Activated T-cell treated with anti-CD3 and anti-CD28 coated beads for 4 hours (primary cell): ENCODE data around the gene PNMA6F.
"Not testable (repeated sequence)": the region's sequence is repeated elsewhere in the genome, so short reads cannot be mapped to it uniquely, and the experiment has no call there.

Experiments
- DNase-seq: peaks from one replicate; pipeline ENCODE4 v3.0.0-alpha.2; 2020

PNMA6F gene

DNA sequence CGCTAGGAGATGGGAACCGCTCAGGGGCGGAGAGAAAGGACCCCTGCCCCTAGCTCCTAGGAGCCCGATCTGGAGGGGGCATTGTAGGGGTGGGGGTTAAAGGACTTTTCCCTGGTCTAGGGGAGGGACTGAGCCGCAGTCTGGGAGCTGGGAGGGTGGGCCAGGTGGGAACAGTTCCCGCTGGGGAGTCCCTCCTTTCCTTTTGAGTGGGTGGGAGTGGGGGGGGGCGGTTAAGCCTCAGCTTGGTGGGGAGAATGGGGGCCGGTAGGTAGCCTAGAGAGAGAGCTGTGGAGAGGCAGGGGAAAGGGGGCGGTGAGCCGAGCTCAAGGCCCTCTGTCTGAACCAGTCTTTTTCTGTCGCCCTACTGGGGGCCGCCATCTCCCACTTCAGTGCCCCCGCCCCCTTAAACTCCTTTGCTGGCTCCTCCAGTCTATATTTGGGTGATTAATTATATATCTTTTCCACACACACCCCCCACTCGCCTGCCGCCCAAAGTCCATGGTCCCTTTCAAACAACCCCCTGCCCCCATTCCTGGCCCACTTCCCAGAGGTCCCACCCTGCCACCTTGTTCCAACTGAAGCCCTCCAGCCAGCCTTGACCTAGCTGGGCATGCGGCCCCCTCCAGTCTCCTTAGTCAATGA, 13.2 kb upstream of the PNMA6F start:
- DNase-seq: no peak

DNA sequence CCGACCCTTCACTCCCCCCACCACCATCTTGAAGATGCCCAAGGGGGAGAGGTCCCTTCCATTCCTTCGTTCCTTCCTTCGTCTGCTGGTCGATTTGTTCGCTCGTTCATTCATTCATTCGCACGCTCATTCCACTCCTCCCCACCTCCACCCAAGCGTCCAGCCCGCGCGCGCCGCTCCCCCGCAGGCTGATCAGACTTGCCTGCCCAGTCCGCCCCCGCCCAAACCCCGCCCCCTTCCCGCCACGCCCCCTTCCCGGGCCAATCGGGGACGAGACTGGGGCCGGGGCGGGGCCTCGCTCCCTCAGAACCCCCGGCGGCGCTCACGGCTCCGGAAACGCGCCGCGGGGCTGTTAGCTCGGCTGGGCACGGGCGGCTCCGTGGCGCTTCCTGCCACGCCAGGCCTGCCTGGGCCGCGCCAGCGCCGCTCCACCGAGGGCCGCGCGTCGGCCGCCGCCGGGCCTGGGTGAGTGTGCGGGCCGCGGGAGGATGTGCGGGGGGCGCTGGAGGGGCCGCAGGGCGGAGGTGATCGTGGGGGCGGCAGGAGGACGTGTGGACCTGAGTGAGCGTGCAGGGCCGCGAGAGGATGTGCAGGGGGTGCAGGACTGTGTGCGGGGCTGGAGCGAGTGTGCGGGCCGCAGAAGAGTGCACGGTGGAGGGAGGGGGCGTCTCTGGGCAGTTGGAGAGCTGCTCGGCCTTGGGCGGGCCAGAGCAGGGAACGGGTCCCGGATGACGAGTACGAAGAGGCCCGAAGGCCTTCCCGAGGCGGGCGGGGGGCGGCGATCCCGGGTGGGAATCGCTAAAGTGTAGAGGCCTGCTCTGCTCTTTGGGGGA, 12.5 kb upstream of the PNMA6F start, which contains the start of gene ZNF275:
TSS of gene ZNF275 (plus strand) at position 333 of the 833 bp plus-strand sequence. CDS start 2,527 bp downstream, outside the sequence.
- DNase-seq: peak; percentile 68

DNA sequence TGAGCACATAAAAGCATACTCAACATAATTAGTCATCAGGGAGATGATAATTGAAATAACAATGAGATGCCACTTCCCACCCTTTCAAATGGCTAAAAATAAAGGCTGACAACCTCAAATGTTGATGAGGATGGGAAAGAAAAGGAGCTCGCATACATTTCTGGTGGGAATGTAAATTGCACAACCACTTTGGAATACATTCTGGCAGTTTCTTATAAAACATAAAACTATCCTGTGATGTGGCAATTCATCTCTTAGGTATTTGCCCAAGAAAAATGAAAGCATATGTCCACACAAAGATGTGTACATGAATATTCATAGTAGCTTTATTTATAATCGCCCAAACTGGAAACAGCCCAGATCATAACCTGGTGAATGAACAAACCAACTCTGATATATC, 11.7 kb upstream of the PNMA6F start:
- no peak for DNase-seq

DNA sequence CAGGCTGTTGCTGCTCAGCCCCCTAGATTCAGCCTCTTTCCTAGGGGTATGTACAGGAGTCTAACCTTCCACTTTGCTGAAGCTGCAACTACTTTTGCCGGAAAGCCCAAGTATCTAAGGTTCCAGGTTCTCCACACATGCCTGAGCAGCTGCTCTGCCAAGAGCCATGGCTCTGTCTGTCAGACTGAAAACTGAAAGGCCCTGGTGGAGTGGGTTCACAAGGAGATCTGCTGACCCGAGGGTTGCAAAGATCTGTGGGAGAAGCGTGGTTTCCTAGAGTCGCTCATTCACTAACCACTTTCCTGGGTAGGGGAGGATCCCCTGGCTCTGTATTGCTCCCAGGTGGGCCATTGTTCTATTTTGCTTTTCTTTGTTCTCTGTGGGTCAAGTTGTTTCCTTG, 6.0 kb upstream of the PNMA6F start:
- no peak for DNase-seq

DNA sequence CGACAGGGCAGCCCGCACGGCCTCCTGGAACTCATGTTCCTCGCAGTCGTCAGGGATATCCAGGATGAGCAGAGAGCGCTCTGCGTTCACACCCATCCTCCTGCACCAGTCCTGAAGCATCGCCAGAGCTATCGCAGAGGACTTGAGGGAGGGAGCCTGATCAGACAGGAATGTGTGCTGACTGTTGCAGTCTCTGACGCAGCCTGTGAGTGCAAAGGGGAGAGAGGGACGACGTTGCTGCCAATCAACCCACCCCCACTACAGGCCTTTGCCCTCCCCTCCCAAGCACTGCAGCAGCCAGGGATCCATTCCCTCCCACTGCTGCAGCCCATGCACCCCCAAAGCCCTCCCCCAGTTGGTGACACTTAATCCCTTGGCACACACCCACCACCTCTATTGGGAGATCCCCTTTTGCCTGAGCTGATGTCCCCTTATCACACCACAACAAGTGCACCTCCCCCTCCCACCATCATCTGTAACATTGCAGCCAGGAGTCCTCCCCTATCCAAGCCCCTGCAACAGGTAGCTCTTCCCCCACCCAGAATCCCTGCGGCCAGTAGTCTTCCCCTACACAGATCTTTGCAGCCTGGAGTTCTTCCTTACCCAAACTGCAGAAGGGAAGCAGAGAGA, 897 bp downstream of the PNMA6F start:
- DNase-seq: no peak

DNA sequence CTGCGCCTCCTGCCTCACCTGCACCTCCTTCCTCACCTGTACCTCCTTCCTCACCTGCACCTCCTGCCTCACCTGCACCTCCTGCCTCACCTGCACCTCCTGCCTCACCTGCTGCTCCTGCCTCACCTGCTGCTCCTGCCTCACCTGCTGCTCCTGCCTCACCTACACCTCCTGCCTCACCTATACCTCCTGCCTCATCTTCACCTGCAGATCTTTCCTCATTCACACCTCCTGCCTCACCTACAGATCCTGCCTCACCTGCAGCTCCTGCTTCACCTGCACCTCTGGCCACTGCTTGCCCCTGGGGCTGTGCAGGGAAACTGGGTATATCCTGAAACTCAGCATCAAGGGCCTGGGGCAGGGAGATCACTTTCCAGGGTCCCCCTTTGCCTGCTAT, 1.5 kb downstream of the PNMA6F start:
- DNase-seq: not testable (repeated sequence)

DNA sequence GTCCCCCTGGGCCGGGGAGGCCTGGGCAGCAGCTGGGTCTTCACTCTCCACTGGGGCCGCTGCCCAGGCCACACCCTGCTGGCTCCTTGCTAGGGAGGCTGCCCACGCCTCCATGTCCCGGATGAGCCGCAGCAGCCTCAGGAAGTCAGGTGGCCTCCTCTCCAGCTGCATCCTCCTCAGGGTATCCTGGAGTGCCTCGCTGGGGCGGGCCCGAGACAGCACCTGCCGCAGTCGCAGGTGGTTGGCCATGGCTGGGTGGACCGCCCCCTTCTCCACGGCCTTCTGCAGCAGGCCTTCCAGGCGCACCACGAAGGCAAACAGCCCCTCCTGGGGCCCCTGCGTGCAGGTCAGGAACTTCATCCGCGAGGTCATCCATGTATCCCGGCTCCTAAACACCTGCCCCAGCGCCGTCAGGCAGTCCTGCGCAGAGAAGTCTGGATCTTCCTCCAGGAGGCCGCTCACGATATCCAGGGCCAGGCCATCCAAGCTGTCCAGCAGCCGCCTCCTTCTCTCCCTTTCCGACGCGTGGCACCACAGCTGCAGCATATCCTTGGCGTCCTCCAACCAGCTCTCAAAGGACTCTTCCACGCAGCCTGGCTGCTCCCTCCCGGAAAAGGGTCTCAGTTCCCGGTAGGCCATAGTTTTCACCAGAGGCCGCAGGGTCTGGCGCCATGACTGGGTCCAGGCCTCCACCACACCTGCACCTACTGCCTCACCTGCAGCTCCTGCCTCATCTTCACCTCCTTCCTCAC, 2.1 kb downstream of the PNMA6F start:
- no peak for DNase-seq

- no peak for DNase-seq
These were observed 2.8 kb downstream of the PNMA6F start for GRCh38 chrX:153318811-153319210.

DNA sequence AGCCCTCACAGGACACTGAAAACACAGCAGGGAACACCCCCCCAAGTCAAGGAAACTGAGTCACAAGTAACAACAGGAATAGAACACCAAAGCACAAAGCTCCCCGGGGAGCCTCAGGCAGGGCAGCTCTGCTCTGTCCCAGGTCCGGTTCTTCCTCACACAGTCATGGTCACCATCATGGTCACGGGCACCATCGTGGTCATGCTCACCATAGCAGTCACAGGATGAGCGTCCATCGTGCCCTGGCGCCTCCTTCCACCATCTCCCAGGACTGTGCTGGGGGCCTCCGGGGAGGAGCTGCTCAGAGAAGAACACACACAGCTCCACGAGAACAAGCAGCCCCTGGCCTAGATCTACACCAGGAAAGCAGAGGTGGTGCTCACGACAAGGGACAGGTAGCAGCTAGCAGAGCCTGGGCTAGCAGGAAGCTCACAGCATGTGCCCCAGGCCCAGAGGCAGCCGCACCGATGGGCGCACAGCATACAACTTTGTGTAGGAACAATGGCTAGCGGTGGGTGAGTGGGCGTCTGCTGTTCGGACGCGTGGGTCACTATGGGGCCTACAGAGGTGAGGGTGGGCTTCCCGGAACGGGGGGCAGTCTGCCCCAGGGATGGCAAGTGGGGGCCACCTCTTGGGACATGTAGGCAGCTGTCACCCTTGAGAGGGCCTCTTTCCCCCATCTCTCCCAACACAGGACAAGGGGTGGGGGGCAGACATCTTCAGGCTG, 3.4 kb downstream of the PNMA6F start:
- no peak for DNase-seq

DNA sequence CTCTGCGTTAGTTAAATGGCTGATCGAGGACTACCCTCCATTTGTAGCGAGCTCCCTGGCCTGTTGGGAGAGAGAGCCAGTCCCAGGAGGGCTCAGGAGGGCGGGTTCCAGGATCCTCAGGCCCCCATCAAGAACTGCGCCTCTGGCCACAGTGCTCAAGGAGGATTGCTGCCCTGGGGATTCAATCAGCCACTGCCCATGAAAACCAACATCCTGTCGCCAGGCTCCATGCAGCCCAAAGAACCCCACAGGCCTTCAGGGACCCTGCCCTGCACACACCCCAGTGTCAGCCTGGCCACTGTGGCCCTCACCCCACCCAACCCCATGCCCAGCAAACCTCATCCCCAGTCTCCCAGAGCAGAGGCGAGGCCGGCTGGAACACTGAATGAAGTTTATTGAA, 4.3 kb downstream of the PNMA6F start:
- DNase-seq: no peak

GRCh38 chrX:153312842-153313241, 8.7 kb downstream of the PNMA6F start:
- DNase-seq: no peak

DNA sequence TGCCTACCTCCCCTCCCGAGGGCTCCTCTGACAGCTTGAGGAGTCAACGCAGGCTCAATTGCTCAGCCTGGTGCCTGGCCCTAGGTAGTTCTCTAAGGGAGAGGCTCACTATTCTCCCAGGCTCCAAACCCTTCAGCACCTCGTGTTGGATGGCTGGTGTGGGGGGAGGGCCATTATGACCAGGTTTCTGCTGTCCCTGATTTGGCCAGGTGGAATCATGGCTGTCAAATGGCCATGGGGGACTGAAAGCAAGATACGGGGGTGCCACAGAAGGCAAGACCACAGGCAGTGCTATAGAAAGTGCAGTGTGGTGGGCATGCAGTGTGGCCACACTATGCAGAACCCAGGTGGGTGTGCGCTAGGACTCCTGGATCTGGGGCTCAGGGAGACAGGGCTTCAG, 9.5 kb downstream of the PNMA6F start:
- no peak for DNase-seq

DNA sequence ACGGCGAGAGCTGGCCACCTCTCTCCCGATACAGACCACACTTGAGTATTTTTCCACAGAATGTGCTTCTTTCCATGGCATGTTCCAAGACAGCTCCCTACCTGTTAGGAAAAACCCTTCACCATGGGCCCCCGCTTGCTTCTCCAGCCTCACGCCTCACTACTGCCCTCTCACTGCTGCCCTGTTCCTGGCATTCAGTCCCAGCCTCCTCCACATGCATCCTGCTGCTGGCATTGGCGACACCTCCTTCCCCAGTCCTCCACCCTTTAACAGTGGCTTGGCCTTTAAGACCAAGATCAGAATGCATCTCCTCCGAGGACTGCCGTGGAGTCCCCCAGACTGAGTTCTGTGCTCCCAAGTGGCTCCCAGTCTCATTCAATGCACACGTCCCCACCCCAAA, 10.7 kb downstream of the PNMA6F start:
- no peak for DNase-seq

- DNase-seq: no peak
These were observed 14.0 kb downstream of the PNMA6F start for GRCh38 chrX:153307276-153308178.

DNA sequence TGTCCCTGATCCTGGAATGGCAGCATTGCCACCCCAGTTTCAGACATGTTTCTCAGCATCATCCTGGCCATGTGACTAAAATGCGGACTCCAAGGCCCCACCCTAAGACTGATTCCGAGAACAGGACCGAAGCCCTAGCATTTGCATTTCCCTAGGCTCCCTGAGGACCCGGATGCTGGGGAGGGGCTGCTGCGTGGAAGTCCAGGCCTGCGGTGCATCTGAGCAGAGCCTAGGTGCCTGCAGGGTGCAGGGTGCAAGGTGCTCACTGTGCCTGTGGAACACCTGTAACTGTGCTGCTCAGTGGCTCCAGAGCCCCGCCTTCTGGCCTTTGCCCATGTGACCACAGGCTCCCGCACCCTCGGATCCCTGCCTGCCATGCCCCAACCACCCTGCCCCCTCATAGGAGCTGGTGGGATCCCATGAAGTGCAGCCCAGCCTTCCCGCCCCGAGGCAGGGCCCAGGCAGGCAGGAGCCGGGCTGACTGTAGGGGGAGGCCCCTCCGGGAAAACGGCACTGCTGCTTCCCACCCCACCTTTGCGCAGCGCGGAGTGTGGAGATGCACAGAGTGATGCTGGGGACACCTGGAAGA, 14.9 kb downstream of the PNMA6F start:
- DNase-seq: no peak

- no peak for DNase-seq
These were observed 15.6 kb downstream of the PNMA6F start for GRCh38 chrX:153305972-153306371.

GRCh38 chrX:153304988-153305736, 16.4 kb downstream of the PNMA6F start:
- no peak for DNase-seq

DNA sequence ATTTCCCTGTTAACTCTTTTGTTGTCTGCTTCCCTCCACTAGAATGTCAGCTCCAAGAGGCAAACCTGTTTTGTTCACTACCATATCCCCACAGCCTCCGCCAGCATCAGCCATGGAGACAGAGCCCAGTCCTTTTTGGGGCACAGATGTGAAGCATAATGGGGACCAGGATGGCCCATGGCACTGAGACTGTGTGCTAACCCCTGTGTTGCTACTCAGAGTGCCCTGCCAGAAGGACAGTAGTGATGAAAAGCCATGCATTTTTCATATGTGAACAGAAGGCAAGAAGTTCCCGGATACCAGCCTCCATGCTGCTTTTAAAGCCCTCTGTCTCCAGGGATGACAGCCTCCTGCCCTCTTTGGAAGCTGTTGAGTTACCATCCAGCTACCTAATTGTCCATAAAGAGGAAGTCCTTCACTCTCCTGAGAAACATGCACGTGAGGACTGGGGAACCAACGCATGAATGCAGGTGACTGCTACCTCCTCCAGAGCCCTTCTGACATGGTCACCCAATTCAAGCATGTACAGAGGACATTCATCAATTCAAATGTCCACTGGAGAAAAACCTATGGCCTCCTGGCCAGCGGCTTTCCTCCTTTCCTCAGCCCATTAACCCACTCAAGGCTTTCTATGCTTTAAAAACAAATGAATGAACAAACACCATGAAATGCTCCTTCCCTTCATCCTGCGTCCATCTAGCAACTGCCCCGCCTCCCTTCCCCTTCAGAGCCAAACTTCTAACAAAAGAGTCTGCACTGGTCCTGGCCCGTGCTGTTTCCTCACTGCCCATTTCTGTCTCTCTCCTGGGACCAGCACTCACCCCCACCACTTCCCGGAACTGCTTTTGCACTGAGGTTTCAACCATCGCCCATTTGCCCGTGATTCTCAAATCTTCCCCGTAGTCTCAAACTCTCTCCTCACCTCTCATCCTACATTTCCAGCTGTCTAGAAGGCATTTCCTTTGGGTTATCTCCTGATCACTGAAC, 18.0 kb downstream of the PNMA6F start:
- no peak for DNase-seq

DNA sequence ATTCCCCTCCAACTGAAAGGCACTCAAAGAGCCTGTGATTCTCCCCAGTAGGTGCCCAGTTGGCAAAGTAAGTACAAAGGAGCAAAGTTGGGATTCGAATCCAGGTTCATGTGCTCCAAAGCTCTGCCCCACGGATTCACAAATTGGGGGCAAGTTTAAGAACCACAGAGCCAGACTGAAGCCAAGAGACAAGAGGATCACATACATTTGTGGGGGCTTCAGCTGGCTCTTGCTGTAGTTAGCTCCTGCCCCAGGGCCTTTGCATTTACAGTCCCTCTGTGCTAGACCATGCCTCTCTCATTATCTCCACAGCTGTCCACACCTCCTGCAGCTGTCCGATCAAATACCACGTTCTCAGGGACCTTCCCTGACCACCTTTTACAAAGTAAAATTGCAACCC, 18.8 kb downstream of the PNMA6F start:
- no peak for DNase-seq
